GM15510 (cell line): ENCODE results near the gene MYDGF.

ENCODE experiments used
- POLR2A ChIP-seq: IDR thresholded peaks from 3 replicates; pipeline ENCODE4 v1.6.1; 2011; ENCODE audit warnings: borderline replicate concordance; ENCODE audit not compliant: insufficient read length; ENCODE audit errors: extremely low read depth

Gene MYDGF

DNA sequence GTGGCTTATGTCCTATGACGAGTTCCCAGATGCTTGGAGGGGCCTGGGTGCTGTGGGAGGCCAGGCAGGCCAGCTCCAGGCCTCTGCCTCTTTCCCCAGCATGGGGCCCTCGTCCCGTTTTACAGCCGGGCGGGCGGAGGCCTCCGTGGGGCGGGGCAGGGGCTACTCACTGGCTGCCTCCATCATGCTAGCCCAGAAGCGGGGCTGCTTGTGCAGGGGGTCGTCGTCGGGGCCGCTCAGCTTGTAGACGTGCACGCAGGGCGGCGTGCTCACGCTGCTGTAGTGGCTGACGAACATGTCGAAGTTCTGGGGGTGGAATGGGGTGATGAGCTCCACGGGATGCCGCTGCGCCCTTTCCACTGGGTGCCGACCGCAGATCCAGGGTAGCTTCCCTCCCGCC, 18.4 kb upstream of the MYDGF start:
- no peak for TF ChIP-seq POLR2A

DNA sequence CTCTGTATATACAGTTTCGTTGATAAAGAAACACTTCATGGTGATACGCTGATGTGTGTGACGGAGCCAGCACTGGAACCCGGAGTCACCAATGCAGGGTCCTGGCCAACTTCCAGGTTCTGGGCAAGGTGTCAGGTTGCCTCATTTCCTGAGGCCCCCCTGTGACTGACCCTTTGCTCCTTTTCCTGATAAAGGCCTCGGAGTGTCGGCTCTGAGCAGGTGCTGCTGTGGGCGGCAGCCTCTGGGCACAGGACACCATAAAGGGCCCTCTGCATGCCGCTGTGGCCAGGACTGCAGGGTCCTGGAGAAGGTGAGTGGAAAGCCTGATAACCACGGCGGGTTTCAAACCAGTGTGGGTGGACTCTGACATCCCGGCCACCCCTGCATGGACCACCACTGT, 17.3 kb upstream of the MYDGF start:
- no peak for TF ChIP-seq POLR2A

DNA sequence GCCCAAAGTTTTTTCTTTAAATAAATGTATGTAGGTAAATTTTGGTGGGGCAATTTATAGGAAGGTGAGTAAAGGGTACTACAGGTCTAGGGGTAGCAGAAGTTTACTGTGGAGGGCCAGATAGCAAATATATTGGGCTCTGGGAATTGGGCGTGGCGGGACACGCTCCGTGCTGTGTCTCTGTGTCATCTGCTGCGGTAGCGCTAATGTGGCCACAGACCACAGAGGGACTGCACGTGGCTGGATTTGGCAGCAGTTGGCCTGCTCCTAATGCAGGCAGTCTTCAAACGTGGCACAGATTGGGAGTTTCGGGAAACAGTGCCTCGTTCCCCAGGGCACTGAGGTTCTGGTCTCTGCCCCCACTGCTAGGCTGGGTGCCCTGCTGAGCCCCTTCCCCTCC, 16.6 kb upstream of the MYDGF start:
- TF ChIP-seq POLR2A, result no peak

DNA sequence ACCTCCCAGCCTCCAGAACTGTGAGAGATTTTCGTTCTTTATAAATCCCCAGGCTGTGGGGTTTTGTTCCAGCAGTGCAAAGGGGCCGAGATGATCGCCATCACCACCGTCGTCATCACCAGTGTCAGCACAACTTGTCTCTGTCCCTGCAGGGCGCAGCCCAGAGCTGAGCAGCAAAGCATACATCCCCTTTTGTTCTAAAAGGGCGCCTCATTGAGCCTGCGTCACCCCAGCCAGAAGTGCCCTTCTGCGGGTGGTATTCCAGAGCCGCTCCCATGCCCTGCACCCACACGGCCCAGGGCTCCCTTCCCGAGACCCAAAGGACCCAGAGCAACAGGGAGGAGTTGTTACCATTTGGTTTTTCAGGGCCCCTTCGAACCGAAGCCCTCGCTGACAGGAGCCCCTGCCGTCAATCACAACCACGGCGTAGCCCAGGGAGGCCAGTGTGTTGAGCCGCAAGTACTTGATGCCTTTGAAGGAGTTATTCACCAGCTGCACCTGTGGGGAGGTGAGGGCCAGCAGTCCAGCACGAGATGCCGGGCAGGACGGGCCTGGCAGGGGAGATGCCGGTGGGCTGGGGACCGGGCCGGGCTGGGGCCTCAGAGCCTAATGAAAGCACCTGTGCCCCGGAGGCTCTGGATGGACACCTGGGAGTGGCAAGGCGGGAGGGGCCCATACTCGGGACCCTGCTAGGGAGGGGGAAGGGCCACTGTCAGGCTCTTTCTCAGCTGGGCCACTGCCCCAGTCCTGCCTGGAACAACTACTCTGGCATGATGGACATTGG, 14.4 kb upstream of the MYDGF start:
- TF ChIP-seq POLR2A, result no peak

DNA sequence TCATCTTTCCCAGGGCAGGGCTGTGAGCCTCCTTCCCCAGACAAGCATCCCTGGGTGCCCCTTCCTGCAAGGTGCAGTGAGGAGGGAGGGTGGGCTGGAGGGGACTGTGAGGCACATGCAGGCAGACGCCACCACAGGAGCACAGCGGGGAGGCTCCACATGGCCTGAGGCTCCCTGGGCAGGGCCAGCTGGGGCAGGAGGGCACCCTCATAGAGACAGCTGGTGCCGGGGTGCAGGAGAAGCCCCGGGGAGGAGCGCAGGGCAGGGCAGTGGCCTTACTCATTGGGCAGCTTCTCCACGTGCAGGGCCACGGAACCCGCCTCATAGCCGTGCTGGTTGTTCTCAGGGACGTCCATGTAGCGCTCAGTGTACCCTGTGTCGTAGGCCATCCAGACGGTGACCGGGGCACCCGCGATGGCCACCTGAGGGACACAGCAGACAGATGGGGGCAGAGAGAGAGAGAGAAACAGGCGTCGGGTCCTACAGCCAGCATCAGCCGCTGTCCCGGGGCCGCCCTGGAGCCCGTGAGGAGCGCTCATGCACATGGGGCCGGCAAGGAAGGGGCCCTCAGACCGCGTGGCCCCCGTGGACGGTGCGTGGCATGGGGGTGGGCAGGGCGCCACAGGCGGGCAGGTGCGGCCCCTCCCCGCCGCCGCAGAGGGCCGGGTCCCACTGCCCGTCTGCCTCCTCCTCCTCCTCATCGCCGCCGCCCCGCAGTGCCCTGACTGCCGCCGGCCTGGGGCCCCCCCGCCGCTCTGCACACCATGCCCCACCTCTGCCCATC, 12.5 kb upstream of the MYDGF start:
- no peak for TF ChIP-seq POLR2A

DNA sequence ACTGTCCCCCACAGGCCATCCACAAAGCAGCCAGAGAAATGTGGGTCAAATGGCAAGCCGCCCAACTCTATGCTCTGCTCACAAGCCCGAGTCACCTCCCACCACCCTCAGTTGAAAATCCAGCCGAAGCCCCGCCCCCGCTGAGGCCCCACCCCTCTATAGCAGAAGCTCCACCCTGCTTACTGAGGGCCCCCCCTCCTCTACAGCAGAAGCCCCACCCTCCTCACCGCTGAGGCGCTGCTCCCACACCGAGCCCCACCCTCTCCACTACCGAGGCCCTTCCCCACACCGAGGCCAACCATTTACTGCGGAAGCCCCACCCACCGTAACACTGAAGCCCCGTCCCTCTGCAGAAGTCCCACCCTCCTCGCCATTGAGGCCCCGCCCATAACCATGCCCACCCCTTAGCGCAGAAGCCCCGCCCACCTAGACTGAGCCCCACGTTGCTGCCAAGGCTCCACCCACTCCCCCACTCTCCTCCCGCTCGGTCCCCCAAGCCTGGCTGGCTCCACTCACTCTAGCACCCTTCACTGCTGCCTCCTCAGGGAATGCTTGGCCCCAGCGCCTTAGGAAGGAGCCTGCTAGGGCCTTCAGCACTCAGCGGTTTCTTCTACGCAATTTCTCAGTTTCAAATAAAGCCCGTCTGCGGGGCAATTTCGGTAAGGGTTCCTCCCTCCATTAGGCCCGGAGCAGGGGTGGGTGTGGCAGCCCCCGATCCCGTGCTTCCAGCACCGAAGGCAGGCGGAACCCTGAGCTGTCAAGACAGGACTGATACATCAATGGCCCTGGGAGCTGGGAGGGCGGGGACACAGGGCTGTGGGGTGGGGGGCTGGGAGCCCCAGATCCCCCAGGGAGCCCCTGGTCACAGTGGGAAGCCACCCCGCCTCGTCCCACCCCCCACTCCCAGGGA, 9.0 kb upstream of the MYDGF start:
- no peak for TF ChIP-seq POLR2A

DNA sequence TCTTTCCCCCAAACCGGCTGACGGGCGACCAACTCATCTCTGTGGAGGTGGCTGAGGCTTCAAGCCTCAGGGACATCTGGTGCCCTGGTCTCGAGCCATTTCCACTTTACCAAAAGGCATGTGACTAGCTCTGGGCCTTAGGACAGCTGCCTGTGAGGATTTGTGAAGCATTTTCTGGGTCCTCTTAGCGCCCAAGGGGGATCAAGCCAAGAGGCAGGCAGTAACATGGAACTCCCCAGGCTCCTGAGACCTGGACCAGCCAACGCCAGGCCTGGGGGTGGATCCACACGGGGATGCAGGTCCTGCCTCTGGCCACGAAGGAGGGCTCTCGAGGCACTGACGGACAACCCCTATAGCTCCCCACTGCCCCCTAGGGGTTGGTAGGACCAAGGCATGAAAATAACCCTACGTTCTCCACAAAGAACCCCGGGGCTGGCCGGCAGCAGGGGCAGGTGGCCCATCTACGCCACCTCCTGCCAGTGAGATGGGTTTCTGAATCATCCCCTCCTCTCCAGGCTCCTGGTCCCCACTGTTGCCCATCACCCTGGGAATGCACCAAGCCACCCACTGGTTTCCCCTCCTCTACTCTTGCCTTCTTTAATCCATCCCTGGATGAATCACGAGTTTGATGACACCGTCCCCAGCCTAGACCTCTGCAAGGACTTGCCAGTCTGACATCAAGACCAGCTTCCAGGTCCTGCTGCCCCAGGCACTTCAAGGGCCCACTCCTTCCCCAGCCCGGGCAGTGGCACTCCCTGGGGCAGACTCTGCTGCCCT, 7.0 kb upstream of the MYDGF start:
- no peak for TF ChIP-seq POLR2A

DNA sequence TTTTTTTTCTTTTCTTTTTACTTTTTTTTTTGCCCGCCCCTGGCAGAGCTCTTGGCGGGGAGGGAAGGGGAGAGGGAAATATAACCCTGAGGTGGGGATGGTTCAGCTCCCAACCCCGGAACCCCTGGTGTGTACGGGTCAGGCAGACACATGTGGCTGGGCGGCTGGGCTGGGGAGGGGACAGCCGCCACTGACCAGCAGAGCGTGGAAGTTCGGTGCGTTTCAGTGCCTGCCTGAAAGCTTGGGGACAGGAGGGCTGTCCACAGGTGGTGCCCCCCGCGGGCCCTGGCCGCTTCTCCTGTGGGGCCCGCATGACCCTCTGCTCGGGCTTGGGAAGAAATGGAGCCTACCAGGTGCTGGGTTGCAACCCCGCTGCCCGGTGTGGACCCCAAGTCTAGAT, 5.2 kb upstream of the MYDGF start:
- TF ChIP-seq POLR2A, result no peak

DNA sequence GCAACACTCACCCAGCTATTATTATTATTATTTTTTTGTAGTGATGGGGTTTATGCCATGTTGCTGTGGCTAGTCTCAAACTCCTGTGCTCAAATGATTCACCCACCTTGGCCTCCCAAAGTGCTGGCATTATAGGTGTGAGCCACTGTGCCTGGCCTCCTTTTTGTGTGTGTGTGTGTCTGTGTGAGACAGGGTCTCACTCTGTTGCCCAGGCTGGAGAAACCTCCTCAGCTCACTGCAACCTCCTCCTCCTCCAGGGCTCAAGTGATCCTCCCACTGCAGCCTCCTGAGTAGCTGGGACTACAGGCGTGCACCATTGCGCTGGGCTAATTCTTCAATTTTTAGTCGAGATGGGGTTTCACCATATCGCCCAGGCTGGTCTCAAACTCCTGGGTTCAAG, 3.6 kb upstream of the MYDGF start:
- no peak for TF ChIP-seq POLR2A

DNA sequence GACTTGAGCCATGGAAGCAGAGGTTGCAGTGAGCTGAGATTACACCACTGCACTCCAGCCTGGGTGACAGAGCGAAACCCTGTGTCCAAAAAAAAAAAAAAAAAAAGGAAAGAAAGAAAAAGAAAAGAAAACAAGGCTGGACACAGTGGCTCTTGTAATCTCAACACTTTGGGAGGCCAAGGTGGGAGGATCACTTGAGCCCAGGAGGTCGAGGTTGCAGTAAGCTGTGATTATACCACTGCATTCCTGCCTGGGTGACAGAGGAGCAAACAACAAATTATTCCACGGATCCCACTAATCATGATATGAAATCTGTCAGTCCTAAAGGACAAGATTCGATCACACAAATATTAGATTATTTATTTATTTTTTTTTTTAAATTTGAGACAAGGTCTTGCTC, 3.1 kb upstream of the MYDGF start:
- no peak for TF ChIP-seq POLR2A

DNA sequence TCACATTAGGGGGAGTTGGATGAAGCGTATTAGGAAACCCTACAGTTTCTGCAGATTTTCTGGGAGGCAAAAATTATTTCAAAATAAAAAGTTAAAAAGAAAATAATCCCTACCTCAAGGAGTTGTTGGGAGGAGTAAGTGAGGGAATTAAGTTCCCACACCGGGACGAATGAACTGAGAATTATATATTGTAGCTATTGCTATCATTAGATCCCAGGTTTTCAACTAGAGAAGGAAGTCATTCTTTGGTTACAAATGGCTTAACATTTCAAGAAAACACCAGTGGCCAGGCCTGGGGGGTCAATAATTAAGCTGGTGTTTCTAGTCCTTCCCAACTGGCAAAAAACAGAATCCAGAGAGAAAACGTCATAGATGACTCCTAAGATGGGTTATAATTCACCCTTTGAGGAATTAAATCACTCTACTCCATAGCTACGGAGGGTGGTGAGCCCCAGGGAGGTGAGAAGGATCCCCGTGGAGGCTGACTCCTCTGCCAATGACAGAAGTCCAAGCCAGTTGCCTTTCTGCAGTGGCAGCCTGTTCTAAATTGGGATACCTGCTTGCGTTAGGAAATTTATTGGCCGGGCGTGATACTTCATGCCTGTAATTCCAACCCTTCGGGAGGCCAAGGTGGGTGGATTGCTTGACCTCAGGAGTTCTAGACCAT, 1.2 kb upstream of the MYDGF start:
- no peak for TF ChIP-seq POLR2A

DNA sequence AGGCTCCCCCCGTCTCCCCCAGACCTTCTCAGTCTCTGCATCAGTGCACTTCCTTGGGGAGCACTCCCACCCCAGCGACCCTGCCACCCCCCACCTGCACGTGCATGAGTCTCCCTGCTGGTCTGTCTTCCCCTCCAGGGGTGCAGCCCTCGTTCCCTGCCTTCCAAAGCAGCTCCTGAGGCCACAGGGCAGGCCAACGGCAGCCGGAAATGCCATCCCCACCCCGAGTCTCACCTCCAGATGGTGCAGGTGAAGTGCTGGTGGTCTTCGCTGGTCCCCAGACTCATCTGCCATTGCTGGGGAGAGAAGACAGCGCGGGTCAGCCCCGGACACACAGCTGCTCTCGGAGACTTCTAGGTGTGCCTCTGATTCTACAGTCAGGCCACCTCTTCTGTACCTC, 5.5 kb downstream of the MYDGF start:
- no peak for TF ChIP-seq POLR2A

DNA sequence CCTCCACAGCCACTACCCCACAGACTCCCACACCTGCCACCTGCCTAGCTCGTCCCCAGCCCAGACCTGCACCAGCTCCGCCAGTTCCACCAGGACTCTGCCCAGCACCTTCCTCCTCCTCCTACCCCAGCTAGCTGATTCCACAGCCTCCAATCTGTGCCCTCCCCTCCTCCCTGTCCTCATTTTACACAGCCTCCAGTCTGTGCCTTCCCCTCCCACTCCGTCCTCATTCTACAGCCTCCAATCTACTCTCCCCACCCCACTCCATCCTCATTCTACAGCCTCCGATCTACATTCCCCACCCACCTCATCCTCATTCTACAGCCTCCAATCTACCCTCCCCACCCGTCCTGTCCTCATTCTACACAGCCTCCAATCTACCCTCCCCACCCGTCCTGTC, 7.3 kb downstream of the MYDGF start:
- TF ChIP-seq POLR2A, result no peak
